ENCODE results near the gene DOP1B.

Gene DOP1B

DNA sequence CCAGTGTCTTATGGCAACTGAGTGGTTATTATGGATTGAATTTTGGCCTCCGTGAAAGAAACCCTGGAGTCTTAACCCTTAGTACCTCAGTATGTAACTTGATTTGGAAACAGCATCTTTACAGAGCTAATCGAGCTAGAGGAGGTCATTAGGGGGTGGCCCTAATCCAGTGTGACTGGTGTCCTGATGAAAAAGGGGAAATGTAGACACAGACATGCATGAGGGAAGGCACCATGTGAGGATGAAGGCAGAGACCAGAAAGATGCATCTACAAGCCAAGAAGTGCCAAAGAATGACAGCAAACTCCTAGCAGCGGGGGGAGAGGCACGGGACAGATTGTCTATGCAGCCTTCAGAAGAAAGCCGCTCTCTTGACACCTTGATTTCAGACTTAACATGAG is 14.7 kb downstream of the DOP1B start:
- peaks cover 4 to 11% of the 10 kb centered on the region in 2 donors for H3K4me1 ChIP-seq (ENCODE audit: control insufficient read depth in 1 of 2, insufficient read depth in 2 of 2, low read length in 2 of 2)
- H3K9me3 ChIP-seq (ENCODE audit: control insufficient read depth in 1 of 2, low read length in 2 of 2): no peaks in the 10 kb centered on the region
- H3K4me3 ChIP-seq (ENCODE audit: low read depth in 1 of 2, low read length in 2 of 2): no peak overlapping the region
- no peak overlapping the region for H3K27ac ChIP-seq (ENCODE audit: low read depth, low read length)
- peaks cover 6 to 29% of the 10 kb centered on the region in 2 donors for H3K36me3 ChIP-seq (ENCODE audit: control insufficient read depth in 1 of 2, insufficient read depth in 2 of 2, low read length in 2 of 2)
- no peak overlapping the region for H3K9ac ChIP-seq (ENCODE audit: low read depth in 1 of 2, low read length in 2 of 2)
- H3K27me3 ChIP-seq (ENCODE audit: control insufficient read depth in 1 of 2, insufficient read depth in 2 of 2, low read length in 2 of 2): no peaks in the 10 kb centered on the region

DNA sequence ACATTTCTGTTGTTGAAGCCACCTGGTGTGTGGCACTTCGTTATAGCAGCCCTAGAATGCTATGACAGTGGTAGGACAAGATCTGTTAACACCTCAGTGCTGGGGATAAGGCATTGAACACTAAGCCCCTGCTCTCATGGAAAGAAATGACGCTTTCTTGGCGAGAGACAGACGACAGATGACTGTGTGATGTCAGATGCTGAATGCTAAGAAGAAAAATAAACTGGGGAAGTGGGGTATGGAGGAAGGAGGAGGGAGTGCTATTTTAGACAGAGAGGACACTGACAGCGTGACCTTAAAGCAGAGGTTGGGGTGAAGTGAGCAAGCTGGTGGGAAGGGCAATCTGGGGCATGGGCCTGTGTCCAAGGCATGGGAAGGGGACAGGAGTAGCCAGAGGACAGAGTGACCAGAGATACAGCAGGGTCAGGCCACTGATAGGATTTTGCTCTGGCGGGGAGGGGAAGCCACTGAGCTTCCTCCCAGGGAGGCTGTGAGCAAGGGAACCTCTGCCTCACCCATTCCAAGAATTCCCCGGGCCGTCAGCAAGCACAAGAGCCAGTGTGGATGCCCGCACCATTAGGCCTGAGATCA is 15.2 kb downstream of the DOP1B start:
- Histone ChIP-seq H3K9me3 (ENCODE audit: control insufficient read depth in 1 of 2, low read length in 2 of 2) (no peaks in the 10 kb centered on the region), H3K4me3 (ENCODE audit: low read depth in 1 of 2, low read length in 2 of 2) (no peak overlapping the region), H3K27me3 (ENCODE audit: control insufficient read depth in 1 of 2, insufficient read depth in 2 of 2, low read length in 2 of 2) (no peaks in the 10 kb centered on the region), H3K36me3 (ENCODE audit: control insufficient read depth in 1 of 2, insufficient read depth in 2 of 2, low read length in 2 of 2) (peaks cover under 1 to 26% of the 10 kb centered on the region in 2 donors), H3K9ac (ENCODE audit: low read depth in 1 of 2, low read length in 2 of 2) (no peak overlapping the region), H3K4me1 (ENCODE audit: control insufficient read depth in 1 of 2, insufficient read depth in 2 of 2, low read length in 2 of 2) (peaks cover 4 to 11% of the 10 kb centered on the region in 2 donors), H3K27ac (ENCODE audit: low read depth, low read length) (no peak overlapping the region)

DNA sequence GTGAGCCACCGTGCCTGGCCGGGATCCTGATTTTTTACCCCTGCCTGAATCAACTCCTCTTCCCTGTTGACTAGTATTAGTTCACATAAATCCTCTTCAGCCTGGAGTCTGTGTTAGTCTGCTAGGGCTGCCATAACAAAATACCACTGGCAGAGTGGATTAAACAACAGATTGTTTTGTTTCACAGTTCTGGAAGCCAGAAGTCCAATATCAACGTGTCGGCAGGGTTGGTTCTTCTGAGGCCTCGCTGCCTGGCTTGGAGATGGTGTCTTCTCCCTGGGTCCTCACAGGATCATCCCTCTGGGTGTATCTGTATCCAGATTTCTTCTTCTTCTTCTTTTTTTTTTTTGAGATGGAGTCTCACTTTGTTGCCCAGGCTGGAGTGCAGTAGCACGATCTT is 18.2 kb downstream of the DOP1B start:
- Histone ChIP-seq H3K9ac (ENCODE audit: low read depth in 1 of 2, low read length in 2 of 2) (no peak overlapping the region), H3K36me3 (ENCODE audit: control insufficient read depth in 1 of 2, insufficient read depth in 2 of 2, low read length in 2 of 2) (peaks cover 0 to 12% of the 10 kb centered on the region in 2 donors), H3K9me3 (ENCODE audit: control insufficient read depth in 1 of 2, low read length in 2 of 2) (no peaks in the 10 kb centered on the region), H3K27ac (ENCODE audit: low read depth, low read length) (no peak overlapping the region), H3K27me3 (ENCODE audit: control insufficient read depth in 1 of 2, insufficient read depth in 2 of 2, low read length in 2 of 2) (no peaks in the 10 kb centered on the region), H3K4me3 (ENCODE audit: low read depth in 1 of 2, low read length in 2 of 2) (no peak overlapping the region), H3K4me1 (ENCODE audit: control insufficient read depth in 1 of 2, insufficient read depth in 2 of 2, low read length in 2 of 2) (peaks cover 4 to 11% of the 10 kb centered on the region in 2 donors)

DNA sequence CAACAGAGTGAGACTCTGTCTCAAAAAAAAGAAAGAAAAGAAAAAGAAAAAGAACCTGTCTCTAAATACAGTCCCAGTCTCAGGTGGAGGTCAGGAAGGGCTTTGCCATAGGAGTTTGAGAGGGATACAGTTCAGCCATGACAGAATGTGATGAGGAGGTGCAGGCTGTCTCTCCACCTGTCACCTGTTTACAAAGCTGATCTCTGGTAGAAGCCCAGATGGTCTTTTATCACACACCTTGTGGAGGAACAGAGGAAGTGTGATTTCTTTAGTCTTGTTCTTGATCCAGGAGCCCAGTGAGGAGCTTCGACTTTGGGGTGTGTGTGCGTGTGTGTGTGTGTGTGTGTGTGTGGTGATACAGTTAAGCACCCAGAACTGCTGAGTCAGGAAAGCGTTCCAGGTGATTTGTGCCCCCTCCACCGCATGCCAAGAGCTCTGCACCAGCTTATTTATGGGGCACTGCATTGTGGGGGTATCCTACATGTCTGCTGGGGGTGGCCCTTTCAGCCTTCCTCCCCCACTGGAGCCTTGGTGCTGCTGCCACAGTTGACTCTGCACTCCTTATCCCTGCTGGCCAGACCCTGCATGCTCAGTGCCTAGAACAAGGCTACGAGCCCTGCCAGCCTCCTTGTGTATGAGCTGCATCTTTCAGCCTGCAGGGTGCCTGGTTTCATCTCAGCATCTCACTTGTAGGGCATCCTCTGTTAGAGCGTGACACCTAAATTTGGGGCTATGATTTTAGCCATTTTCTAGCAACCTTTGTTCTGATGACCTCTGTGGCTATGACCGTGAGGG is 19.3 kb downstream of the DOP1B start:
- Histone ChIP-seq H3K9ac (ENCODE audit: low read depth in 1 of 2, low read length in 2 of 2) (no peak overlapping the region), H3K36me3 (ENCODE audit: control insufficient read depth in 1 of 2, insufficient read depth in 2 of 2, low read length in 2 of 2) (peaks cover 0 to 10% of the 10 kb centered on the region in 2 donors), H3K4me1 (ENCODE audit: control insufficient read depth in 1 of 2, insufficient read depth in 2 of 2, low read length in 2 of 2) (peaks cover 4 to 11% of the 10 kb centered on the region in 2 donors), H3K4me3 (ENCODE audit: low read depth in 1 of 2, low read length in 2 of 2) (no peak overlapping the region), H3K27me3 (ENCODE audit: control insufficient read depth in 1 of 2, insufficient read depth in 2 of 2, low read length in 2 of 2) (no peaks in the 10 kb centered on the region), H3K27ac (ENCODE audit: low read depth, low read length) (no peak overlapping the region), H3K9me3 (ENCODE audit: control insufficient read depth in 1 of 2, low read length in 2 of 2) (no peaks in the 10 kb centered on the region)

DNA sequence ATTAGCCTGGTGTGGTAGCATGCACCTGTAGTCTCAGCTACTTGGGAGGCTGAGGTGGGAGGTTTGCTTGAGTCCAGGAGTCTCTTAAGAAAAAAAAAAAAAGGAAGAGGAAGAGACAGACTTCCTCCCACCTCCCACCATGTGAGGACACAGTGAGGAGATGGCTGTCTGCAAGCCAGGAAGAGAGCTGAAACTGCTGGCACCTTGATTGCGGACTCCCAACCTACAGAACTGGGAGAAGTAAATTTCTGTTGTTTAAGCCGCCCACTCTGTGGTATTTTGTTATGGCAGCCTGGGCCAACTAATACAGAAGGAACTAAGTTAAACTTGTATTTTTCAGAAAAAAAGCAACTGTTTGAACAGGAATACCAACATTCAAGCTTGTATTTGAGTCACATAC is 21.7 kb downstream of the DOP1B start:
- peaks cover 0 to 7% of the 10 kb centered on the region in 2 donors for H3K36me3 ChIP-seq (ENCODE audit: control insufficient read depth in 1 of 2, insufficient read depth in 2 of 2, low read length in 2 of 2)
- no peaks in the 10 kb centered on the region for H3K27me3 ChIP-seq (ENCODE audit: control insufficient read depth in 1 of 2, insufficient read depth in 2 of 2, low read length in 2 of 2)
- H3K27ac ChIP-seq (ENCODE audit: low read depth, low read length): no peak overlapping the region
- peaks cover 4% of the 10 kb centered on the region in 2 donors for H3K4me1 ChIP-seq (ENCODE audit: control insufficient read depth in 1 of 2, insufficient read depth in 2 of 2, low read length in 2 of 2)
- no peaks in the 10 kb centered on the region for H3K9me3 ChIP-seq (ENCODE audit: control insufficient read depth in 1 of 2, low read length in 2 of 2)
- H3K9ac ChIP-seq (ENCODE audit: low read depth in 1 of 2, low read length in 2 of 2): no peak overlapping the region
- no peak overlapping the region for H3K4me3 ChIP-seq (ENCODE audit: low read depth in 1 of 2, low read length in 2 of 2)

DNA sequence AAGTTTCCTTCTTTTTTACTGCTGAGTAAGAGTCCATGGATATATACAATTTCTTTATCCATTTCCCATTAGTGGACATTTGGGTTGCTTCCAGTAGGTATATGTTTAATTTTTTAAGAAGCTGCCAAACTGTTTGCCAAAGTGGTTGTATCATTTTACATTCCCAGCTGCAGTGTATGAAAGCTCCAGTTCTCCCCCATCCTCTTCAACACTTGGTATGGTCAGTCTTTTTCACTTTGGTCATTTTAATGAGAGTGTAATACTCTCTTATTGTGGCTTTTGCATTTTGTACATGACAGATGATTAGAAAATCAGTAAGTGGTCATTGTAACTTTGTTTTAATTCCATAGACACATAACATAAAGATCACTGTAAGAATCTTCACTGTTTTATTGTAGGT is 22.5 kb downstream of the DOP1B start:
- H3K36me3 ChIP-seq (ENCODE audit: control insufficient read depth in 1 of 2, insufficient read depth in 2 of 2, low read length in 2 of 2): peaks cover 0 to 7% of the 10 kb centered on the region in 2 donors
- no peaks in the 10 kb centered on the region for H3K4me1 ChIP-seq (ENCODE audit: control insufficient read depth in 1 of 2, insufficient read depth in 2 of 2, low read length in 2 of 2)
- no peaks in the 10 kb centered on the region for H3K9me3 ChIP-seq (ENCODE audit: control insufficient read depth in 1 of 2, low read length in 2 of 2)
- no peak overlapping the region for H3K9ac ChIP-seq (ENCODE audit: low read depth in 1 of 2, low read length in 2 of 2)
- H3K27ac ChIP-seq (ENCODE audit: low read depth, low read length): no peak overlapping the region
- H3K4me3 ChIP-seq (ENCODE audit: low read depth in 1 of 2, low read length in 2 of 2): no peak overlapping the region
- H3K27me3 ChIP-seq (ENCODE audit: control insufficient read depth in 1 of 2, insufficient read depth in 2 of 2, low read length in 2 of 2): no peaks in the 10 kb centered on the region

DNA sequence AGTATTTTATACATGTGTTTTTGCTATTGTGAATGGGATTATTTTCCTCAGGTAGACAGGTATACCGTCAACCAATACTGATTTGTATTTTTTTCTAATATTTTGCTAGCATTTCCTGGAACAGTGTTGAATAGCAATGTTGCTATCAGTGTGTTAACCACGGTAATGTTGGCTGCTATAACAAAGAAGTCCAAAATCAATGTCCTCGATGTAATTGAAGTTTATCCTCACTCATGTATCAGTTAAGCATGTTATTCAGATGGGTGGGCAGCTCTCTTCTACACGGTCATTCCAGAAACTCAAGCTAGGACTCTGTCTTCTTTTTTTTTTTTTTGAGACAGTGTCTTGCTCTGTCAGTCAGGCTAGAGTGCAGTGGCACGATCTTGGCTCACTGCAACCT is 24.3 kb downstream of the DOP1B start:
- no peaks in the 10 kb centered on the region for H3K9me3 ChIP-seq (ENCODE audit: control insufficient read depth in 1 of 2, low read length in 2 of 2)
- H3K36me3 ChIP-seq (ENCODE audit: control insufficient read depth in 1 of 2, insufficient read depth in 2 of 2, low read length in 2 of 2): peaks cover 5 to 16% of the 10 kb centered on the region in 2 donors
- H3K9ac ChIP-seq (ENCODE audit: low read depth in 1 of 2, low read length in 2 of 2): no peak overlapping the region
- no peaks in the 10 kb centered on the region for H3K27me3 ChIP-seq (ENCODE audit: control insufficient read depth in 1 of 2, insufficient read depth in 2 of 2, low read length in 2 of 2)
- H3K4me3 ChIP-seq (ENCODE audit: low read depth in 1 of 2, low read length in 2 of 2): no peak overlapping the region
- no peaks in the 10 kb centered on the region for H3K4me1 ChIP-seq (ENCODE audit: control insufficient read depth in 1 of 2, insufficient read depth in 2 of 2, low read length in 2 of 2)
- no peak overlapping the region for H3K27ac ChIP-seq (ENCODE audit: low read depth, low read length)

DNA sequence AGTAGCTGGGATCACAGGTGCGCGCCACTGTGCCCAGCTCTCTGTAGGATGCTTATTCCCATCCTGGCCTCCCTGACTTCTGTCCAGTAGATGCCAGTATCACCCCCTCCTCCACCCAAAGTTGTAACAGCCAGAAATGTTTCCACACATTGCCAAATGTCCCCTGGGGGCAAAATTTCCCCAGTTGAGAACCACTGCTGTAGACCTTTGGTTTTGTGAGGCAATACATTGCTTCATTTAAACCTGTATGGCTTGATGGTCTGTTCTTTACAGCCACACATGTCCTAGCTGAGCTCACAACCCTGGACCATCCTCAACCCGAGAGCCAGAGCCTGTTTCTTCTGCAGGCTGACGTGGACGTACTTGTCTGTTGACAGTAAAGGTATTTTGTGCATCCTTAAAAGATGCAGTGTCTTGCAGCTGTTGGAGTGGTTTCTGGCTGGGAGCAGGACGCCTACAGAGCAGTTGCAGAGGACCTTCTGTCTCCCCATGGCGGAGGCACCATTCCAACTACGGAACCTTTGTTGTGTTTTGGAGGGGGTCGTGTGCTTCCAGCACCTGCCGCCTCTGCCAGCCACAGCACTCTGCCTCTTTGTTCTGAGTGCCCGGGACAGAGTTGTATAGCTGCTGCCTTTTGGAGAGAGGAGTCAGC is 26.6 kb downstream of the DOP1B start:
- Histone ChIP-seq H3K9ac (ENCODE audit: low read depth in 1 of 2, low read length in 2 of 2) (no peak overlapping the region), H3K9me3 (ENCODE audit: control insufficient read depth in 1 of 2, low read length in 2 of 2) (no peaks in the 10 kb centered on the region), H3K4me1 (ENCODE audit: control insufficient read depth in 1 of 2, insufficient read depth in 2 of 2, low read length in 2 of 2) (peaks cover 2 to 9% of the 10 kb centered on the region in 2 donors), H3K36me3 (ENCODE audit: control insufficient read depth in 1 of 2, insufficient read depth in 2 of 2, low read length in 2 of 2) (peaks cover 5 to 16% of the 10 kb centered on the region in 2 donors), H3K27me3 (ENCODE audit: control insufficient read depth in 1 of 2, insufficient read depth in 2 of 2, low read length in 2 of 2) (no peaks in the 10 kb centered on the region), H3K27ac (ENCODE audit: low read depth, low read length) (no peak overlapping the region), H3K4me3 (ENCODE audit: low read depth in 1 of 2, low read length in 2 of 2) (no peak overlapping the region)

DNA sequence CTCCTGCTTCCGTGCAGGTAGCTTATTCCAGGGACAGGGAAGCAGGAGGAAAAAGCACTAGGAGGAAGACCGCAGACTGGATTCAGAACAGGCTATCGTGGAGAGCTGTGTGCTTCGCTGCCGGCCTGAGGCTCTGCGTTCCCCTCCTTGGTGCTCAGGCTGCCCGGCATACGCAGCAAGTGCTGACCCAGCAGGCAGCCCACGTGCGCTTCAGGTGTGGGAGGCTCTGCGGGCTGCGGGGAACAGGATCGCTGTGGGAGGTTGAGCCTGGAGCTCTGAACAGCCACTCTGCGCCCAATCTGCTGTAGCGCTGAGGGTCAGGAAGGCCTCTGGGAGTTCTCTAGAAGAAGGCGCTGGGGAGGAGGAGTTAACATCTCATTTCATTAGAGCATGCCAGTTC is 27.9 kb downstream of the DOP1B start:
- peaks cover 5 to 16% of the 10 kb centered on the region in 2 donors for H3K36me3 ChIP-seq (ENCODE audit: control insufficient read depth in 1 of 2, insufficient read depth in 2 of 2, low read length in 2 of 2)
- H3K4me3 ChIP-seq (ENCODE audit: low read depth in 1 of 2, low read length in 2 of 2): no peak overlapping the region
- H3K27ac ChIP-seq (ENCODE audit: low read depth, low read length): no peak overlapping the region

DNA sequence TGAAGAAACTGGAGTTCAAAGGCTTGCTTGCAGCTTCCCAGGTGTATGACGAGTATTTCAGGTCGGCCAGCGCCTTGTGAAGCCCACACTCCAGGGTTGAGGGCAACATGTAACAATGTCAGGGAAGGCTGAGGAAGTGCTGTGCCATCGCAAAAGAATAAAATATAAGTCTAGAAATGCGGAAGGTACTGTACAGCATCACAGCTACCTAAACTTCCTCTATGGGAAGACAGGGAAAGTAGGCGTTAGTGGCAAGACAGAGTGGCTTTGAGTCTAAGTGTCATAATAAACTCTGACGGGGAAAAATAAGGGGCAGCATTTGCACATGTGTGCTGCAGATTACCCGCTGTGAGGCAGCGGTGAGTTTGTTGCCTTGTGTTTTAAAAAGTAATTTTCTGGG is 28.9 kb downstream of the DOP1B start:
- no peaks in the 10 kb centered on the region for H3K27me3 ChIP-seq (ENCODE audit: control insufficient read depth in 1 of 2, insufficient read depth in 2 of 2, low read length in 2 of 2)
- H3K9me3 ChIP-seq (ENCODE audit: control insufficient read depth in 1 of 2, low read length in 2 of 2): no peaks in the 10 kb centered on the region
- H3K4me3 ChIP-seq (ENCODE audit: low read depth in 1 of 2, low read length in 2 of 2): no peak overlapping the region
- no peak overlapping the region for H3K9ac ChIP-seq (ENCODE audit: low read depth in 1 of 2, low read length in 2 of 2)
- H3K4me1 ChIP-seq (ENCODE audit: control insufficient read depth in 1 of 2, insufficient read depth in 2 of 2, low read length in 2 of 2): peaks cover 12 to 16% of the 10 kb centered on the region in 2 donors
- H3K27ac ChIP-seq (ENCODE audit: low read depth, low read length): no peak overlapping the region
- H3K36me3 ChIP-seq (ENCODE audit: control insufficient read depth in 1 of 2, insufficient read depth in 2 of 2, low read length in 2 of 2): peaks cover 5 to 16% of the 10 kb centered on the region in 2 donors

More for the DNA sequence above, 27.9 kb downstream of the DOP1B start:
- H3K4me1 ChIP-seq (ENCODE audit: control insufficient read depth in 1 of 2, insufficient read depth in 2 of 2, low read length in 2 of 2): peaks cover 12 to 16% of the 10 kb centered on the region in 2 donors
- no peaks in the 10 kb centered on the region for H3K27me3 ChIP-seq (ENCODE audit: control insufficient read depth in 1 of 2, insufficient read depth in 2 of 2, low read length in 2 of 2)
- H3K9me3 ChIP-seq (ENCODE audit: control insufficient read depth in 1 of 2, low read length in 2 of 2): no peaks in the 10 kb centered on the region
- no peak overlapping the region for H3K9ac ChIP-seq (ENCODE audit: low read depth in 1 of 2, low read length in 2 of 2)

All from duodenal mucosa (tissue), 2 donors.